GM20431 (cell line): ENCODE measurements around the gene CCDC38.

Experiments used
- in situ Hi-C: fragments of 300-500 bp; cut with MseI, MboI; formaldehyde crosslinking; loops from one replicate; pipeline ENCODE4 v1.15.0; 2020; ENCODE audit warnings: low sequenced_read_pairs; ENCODE audit not compliant: unreplicated experiment

The CCDC38 gene

DNA sequence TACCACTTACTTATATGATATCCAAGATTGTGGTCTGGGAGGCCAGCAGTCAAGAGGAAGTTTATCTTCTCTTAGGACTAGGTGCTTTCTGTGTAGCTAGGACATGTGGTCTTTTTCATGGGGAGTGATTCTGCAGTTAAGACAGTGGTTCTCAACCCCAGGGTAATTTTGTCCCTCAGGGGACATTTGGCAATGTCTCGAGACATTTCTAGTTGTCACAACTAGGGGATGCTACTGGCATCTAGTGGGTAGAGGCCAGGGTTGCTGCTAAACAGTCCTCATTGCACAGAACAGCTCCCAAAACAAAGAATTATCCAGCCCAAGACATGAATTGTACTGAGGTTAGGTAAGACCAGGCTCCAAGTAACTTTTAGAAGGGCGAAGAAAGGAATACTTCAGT is 20.7 kb upstream of the CCDC38 start:
- in situ Hi-C loops: no loop called here

DNA sequence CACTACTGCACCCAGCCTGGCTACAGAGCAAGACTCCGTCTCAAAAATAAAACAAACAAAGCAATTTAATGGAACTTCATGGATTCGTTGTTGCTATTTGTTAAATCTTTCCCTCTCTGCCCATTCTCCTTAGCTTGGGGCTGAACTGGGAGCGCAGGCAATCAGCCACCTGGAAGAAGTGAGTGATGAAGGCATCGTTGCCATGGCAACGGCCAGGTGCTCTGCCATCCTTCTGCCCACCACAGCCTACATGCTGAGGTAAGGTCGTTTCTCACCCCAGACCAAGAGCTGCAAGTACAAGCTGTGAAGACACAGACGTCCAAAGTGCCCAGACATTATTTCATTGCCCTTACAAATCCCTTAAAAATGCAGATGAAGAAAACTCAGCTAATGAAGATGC is 19.8 kb upstream of the CCDC38 start:
- in situ Hi-C loops: no loop called here

DNA sequence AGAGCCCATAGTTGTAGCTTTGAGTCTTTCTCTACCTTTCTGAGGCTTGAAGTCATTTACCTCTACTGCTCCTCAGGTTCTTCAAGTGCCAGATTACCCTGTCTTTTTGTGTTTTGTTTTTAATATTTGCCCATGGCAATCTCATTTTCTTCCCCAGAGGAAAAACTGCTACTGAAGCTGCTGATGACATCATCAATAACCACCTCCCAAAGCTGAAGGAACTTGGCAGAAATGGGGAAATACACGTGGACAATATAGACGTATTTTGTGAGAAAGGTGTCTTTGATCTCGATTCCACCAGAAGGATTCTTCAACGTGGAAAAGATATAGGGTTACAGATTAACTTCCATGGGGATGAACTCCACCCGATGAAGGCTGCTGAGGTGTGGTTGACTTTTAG is 17.8 kb upstream of the CCDC38 start:
- in situ Hi-C loops: no loop called here

DNA sequence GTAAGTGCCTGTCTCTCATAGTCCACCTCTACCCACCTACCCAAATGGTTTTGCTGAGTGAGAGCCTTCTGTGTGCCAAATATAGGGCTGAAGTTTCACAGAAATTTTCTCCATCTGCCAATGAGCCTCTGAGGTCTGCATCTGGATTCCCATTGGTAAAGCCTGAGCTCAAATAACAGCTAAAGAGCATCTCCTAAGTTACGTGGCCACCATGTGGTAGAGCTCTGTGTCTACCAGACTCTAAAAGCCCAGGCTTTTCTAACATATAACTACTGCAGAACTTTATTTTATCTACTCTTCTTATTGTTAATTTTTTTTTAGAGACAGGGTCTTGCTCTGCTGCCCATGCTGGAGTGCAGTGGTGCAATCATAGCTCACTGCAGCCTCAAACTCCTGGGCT is 16.7 kb upstream of the CCDC38 start:
- in situ Hi-C loops: no loop called here

DNA sequence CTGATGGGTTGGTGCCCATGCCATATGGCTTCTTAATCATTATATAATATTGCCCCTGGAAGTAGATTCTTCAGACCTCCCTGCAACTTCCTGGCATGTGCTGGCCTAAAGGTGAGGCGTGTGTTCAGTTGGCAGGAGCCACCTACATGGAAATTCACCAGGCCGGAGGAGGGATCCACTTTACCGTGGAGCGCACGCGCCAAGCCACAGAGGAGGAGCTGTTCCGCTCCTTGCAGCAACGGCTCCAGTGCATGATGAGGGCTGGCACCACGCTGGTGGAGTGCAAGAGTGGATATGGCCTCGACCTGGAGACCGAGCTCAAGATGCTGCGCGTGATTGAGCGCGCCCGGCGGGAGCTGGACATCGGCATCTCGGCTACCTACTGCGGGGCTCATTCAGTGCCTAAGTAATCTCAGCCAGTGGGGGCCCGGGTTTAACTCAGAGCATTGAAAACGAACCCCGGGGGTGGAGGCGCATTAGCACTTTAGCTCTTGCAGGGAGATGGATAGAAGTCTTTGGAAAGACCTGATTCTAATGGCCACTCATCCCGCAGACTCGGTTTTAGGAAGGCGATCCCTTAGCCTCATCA is 14.2 kb upstream of the CCDC38 start:
- in situ Hi-C loops: no loop called here

DNA sequence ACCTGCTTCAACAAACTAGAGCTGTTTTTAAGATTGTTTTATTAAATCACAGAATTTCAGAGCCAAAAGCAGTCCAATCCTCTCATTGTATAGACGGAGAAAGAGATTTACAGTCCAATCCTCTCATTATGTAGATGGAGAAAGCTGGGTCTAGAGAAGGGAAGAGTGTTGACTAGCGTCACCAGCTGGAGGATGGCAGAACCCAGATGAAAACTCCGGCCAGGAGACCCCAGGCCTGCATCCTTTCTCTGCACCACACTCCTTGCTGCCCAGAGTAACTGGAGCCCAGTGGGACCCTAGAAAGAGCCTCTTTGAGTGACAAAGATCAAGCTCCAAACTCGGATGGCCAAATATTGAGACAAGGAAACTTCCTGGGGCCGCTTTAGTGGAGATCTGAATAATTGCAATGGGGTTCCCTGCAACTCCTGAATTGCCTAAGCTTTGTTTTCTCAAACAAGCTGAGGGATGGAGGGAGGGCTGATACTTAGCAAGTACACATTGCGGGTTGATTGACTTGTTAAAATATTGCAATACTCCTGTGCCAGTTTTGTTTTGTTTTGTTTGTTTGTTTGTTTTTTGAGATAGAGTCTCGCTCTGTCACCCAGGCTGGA is 13.2 kb upstream of the CCDC38 start:
- in situ Hi-C loops: no loop called here

DNA sequence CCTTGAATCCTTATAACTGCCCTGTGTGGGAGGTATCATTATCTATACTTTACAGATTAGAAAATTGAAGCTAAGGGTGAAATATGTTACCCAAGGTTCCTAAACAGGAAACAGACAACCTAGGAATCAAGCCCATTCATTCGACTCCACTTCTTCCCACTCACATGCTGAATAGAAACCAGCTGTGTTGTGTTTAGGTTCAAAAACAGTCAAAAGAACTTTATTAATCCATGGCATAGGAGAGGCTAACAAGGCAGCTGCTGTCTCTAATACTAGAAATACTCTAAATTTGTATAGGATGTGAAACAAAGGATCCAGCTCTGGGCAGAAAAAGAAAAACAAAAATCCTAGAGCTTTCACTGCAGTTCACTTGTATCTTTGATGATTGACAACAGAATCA is 10.6 kb upstream of the CCDC38 start:
- in situ Hi-C loops: no loop called here

DNA sequence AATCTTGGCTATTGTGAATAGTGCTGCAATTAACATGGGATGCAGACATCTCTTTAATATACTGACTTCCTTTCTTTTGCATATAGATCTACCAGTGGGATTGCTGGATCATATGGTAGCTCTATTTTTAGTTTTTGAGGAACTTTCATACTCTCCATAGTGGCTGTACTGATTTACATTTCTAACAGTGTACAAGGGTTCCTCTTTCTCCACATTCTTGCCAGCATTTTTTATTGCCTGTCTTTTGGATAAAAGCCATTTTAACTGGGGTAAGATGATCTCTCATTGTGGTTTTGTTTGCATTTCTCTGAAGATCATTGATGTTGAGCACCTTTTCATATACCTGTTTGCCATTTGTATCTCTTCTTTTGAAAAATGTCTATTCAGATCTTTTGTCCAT is 9.1 kb upstream of the CCDC38 start:
- in situ Hi-C loops: no loop called here

DNA sequence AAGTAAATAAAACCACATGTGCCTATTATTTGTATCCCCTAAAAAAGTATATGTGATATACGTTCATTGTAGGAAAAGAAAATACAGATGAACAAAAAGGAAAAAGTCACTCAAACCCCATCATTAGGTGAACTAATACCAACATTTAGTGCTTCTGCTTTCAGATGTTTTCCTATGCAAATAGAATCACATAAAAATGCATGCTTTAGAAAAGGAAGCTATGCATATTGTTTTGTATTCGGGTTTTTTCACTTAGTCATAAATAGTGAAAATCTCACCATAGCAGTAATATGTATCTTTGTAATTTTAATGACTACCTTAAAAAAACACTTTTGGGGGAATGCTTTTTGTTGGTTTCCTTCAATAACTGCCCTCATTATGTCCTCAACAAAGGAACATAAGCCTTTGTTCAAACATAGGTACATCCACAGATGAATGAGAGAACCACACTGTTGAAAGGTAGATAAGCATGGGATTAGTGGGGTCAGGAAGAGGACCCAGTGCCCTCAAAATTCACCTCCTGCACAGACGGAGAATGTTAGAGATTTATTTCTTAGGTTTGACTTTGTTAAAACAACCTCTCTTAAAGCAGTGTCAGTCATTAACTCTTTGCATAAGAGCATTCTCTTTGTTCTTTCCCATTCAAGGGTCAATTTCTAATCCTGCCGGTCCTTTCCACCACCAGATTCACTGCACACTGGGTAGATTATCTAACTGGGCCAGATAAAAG is 7.2 kb upstream of the CCDC38 start:
- in situ Hi-C loops: no loop called here

DNA sequence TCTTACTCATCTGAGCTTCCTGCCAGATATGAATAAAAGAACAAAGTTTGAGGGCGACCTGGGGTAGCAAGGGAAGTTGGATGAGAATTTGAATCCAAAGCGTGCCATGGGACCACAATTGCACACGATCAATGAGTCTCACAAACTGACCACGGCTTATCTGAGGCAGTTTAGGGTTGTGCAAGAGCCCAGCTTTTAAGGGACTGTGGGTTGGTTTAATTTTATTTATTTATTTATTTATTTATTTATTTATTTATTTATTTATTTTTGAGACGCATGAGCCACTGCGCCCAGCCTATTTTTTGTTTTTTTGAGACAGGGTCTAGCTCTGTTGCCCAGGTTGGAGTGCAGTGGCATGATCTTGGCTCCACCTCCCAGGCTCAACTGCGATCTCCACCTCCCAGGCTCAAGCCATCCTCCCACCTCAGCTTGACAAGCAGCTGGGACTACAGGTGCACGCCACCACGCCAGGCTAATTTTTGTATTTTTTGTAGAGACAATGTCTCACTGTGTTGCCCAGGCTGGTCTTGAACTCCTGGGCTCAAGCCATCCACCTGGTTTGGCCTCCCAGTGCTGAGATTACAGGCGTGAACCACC is 1.8 kb upstream of the CCDC38 start:
- in situ Hi-C loops: no loop called here

DNA sequence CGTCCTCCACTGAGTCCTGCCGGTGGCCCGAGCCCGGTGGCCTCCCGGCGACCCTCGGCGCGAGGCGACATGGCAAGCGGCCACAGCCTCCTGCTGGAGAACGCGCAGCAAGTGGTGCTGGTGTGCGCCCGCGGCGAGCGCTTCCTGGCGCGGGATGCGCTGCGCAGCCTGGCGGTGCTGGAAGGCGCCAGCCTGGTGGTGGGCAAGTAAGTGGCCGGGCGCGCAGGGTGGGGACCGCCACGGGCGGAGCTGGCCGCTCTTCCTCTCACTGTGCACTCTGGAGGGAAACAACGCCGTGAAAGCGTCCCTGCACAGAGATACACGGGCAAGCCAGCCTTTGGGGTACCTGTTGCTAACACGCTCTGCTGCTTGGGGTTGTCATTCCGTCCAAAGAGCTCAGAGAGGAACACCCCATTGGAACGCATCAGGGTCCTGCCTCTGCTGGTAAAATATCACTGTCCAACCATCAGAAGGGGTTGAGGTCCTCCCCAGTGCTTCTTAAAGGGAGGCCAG is 972 bp upstream of the CCDC38 start, which contains the start of gene AMDHD1:
Gene AMDHD1 (plus strand): TSS at position 2 of the 513 bp plus-strand sequence. CDS start 68 bp downstream, at position 70.
- in situ Hi-C loops: no loop called here

DNA sequence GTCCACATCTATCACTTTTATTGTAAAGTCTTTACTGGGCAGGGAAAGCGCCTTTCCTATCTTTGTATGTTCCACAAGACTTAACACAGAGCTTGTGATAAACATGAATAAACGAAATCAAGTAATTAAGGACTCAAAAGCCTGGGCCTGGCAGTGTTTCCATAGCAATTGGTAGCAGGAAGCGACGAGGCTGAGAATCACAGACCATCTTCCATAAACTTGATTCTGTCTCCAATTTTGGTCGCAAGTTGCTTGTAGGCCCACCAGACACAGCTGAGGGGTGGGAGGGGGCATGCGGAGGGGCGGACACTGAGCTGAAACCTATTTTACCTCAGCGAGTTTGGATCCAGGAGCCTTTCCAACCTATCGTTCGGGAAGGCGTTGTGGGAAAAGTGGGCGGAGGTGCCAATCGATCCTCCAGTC is 302 bp downstream of the CCDC38 start:
- in situ Hi-C loops: no loop called here

DNA sequence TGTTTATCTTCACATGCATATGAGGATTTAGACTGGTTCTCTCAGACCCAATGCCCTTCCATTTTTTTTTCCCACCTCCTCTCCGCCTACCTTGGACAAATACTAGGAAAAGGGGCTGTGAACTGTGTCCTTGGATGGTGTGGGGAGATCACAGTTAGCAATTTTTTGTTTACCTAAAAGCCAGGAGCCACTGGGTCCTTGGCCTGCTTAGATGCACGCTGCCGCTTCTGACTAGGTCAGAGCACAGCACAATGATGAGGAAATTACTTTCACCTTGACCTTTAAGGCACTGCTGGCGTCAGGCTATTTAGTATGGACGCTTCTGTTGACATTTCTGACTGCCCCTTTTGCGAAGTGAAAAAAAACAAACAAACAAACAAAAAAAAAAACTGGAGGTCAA is 1.9 kb downstream of the CCDC38 start:
- in situ Hi-C loops: no loop called here

DNA sequence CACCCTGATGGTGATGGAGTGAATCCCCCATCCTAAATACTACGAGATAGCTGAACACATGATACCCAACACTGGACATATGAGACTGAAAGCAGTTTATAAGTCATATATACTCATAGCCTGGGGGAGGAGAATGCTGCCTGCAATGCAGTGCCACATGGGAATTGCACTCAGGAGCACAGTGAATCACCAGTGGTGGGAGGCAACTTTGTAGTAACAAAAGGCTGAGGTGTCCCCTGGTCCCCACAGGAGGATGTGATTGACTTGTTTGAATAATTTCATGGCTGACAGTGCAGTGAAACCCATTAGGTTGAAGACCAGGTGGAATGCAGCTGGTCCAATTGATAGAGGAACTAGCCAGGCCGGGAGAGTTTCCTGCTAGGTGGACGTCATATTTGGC is 20.2 kb downstream of the CCDC38 start:
- in situ Hi-C loops: no loop called here

DNA sequence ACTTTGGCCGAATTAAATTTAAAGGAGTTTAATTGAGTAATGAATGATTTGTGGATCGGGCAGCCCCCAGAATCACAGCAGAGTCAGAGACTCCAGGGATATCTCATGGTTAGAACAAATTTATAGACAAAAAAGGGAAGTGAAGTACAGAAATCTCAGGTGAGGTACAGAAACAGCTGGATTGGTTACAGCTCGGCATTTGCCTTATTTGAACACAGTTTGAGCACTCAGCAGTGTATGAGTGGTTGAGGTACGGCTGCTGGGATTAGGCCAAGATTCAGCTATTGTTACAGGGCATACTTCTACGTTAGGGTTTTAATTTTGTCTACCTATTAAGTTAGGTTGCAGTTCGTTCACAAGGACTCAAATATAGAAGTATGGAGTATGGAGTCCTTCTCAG is 23.3 kb downstream of the CCDC38 start:
- in situ Hi-C loops: no loop called here

DNA sequence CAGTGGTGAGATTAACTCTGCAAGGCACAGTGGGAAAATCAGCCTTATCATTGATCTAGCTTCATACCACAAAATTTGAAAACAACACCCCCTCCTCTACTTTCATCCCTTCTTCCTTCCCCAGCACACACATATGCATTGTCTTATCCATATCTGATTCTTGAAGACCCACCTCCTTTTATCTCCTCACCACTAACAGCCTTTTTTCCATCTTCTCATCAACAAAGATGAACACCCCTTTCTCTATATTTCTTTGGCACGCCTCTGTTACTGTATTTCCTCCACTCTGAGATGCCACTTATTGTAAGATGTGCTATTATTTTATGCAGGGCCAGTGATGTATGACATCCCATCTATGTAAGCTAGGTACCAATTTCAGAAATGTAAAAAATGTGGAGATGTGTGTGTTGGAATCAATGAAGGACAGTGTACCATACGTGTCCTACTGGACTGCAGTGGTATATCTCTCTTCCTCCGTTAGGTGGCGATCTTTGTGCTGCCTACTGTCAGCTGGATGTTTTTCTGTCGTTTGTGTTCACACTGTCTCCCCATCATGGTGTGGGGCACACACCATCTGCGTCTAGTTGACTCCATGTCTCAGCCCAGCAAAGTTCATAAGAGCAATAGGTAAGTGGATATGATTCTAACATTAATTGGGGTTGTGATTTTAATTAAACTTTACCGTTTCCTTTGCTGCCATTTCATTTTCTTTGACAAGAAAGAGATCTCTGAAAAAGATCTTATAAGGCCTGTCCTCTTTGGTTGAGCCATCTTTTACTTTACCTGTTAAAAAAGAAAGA is 24.0 kb downstream of the CCDC38 start:
- in situ Hi-C loops: no loop called here

DNA sequence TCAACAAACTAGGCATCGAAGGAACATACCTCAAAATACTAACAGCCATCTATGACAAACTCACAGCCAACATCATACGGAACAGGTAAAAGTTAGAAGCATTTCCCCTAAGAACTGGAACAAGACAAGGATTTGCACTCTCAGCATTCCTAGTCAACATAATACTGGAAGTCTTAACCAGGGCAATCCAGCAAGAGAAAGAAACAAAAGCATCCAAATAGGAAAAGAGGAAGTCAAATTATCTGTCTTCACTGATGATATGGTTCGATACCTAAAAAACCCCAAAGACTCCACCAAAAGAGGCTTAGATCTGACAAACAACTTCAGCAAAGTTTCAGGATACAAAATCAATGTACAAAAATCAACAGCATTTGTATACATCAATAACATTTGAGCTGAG is 32.5 kb downstream of the CCDC38 start:
- in situ Hi-C loops: no loop called here

DNA sequence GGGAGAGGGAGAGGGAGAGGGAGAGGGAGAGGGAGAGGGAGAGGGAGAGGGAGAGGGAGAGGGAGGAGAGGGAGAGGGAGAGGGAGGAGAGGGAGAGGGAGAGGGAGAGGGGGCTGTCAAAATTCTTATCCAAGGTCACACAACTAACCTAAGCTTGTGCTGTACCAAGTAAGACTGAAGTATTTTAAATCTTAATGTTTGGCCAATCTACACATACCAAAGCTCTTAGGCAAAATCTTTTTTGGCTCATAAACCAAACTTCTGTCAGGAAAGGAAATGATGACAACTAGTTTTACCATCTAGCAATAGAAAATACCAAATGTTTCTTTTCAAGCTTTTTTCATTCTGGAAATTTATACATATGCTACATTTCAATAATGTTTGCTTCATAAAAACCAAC is 33.8 kb downstream of the CCDC38 start:
- in situ Hi-C loops: no loop called here

DNA sequence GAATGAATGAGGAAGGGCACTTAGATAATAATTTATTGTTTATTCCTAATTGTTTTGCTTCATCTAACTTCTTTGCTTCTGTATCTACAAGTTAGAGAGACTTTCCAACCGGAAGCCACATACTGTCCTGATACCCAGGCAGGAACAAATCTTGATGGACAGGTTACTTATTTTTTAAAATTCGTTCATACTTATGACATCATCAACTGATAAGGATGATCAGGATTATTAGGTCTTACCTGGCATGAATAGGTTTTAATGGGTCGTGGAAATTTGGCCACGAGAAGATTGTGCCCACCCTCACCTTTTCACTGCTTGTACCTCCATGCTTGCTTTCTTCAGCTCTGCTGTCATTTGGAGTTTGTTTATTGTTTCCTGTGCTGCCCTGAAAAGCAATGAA is 44.3 kb downstream of the CCDC38 start:
- in situ Hi-C loops: no loop called here

DNA sequence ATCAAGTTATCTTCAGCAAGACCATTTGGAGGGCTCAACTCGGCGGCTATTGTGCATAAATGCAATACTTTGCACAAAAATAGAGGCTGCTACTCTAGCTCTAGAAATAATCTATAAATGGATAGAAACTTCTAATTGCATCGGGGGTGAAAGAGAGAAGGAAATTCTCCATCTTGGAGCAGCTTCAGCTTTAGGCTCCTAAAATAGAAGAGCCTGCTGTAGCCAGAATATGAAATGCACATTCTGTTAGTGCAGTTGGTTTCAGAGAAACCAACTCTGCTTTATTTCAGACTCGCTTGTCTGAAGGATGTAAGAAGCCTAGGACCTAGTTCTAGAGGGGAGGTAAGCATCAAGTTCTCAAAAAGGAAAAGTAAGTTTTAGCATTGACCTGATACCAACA is 45.6 kb downstream of the CCDC38 start:
- in situ Hi-C loops: no loop called here
